Choroid plexus epithelial cell (primary cell): ENCODE measurements around the gene PCDHGA8.
"Not testable (repeated sequence)": the region's sequence is repeated elsewhere in the genome, so short reads cannot be mapped to it uniquely, and the experiment has no call there.

ENCODE experiments used
- DNase-seq: peaks from one replicate; pipeline ENCODE4 v3.0.0-alpha.2; 2010; ENCODE audit warnings: low read depth
- H3K4me3 ChIP-seq: 2 replicates; pipeline ENCODE4 v1.5.1; 2011; ENCODE audit warnings: low read depth, mild to moderate bottlenecking, control low read depth, low read length, moderate library complexity
- CTCF ChIP-seq: conservative IDR thresholded peaks from 2 replicates; pipeline ENCODE4 v1.5.1; 2011; ENCODE audit warnings: low read depth, mild to moderate bottlenecking, control low read depth, inconsistent platforms, low read length, moderate library complexity

The PCDHGA8 gene

GRCh38 chr5:141411575-141411974 lies 19.1 kb downstream of the PCDHGA8 start:
- no peak overlapping the region for H3K4me3 ChIP-seq
- TF ChIP-seq CTCF: no peak
- no peak for DNase-seq

- peak; percentile 83 for DNase-seq
- peak within 1 kb of the TSS; percentile 57 for H3K4me3 ChIP-seq
- peak; percentile 75 for TF ChIP-seq CTCF
Measured at GRCh38 chr5:141412854-141413539, 20.6 kb downstream of the PCDHGA8 start, which contains the start of gene PCDHGA10. PCDHGA10 (plus strand) TSS chr5:141412987; CDS start chr5:141413176, 189 bp downstream.

- peak overlapping the region; percentile 57 for H3K4me3 ChIP-seq
- no peak for DNase-seq
Measured at GRCh38 chr5:141413540-141414069, 21.2 kb downstream of the PCDHGA8 start.

GRCh38 chr5:141414548-141415274 lies 22.3 kb downstream of the PCDHGA8 start:
- not testable (repeated sequence) for H3K4me3 ChIP-seq, DNase-seq

More at GRCh38 chr5:141413540-141414069, 21.2 kb downstream of the PCDHGA8 start:
- no peak for TF ChIP-seq CTCF

GRCh38 chr5:141415275-141415618 lies 22.8 kb downstream of the PCDHGA8 start:
- not testable (repeated sequence) for H3K4me3 ChIP-seq, DNase-seq

- DNase-seq: peak; percentile 87
- peak within 1 kb of the TSS; percentile 58 for H3K4me3 ChIP-seq
- peak; percentile 86 for TF ChIP-seq CTCF
Measured at GRCh38 chr5:141417494-141418172, 25.2 kb downstream of the PCDHGA8 start, which contains the start of gene PCDHGB7. PCDHGB7 (plus strand) TSS chr5:141417677; CDS start chr5:141417860, 183 bp downstream.

GRCh38 chr5:141419074-141419880 lies 26.8 kb downstream of the PCDHGA8 start:
- DNase-seq: no peak
- no peak overlapping the region for H3K4me3 ChIP-seq
- no peak for TF ChIP-seq CTCF
